CD4-positive, alpha-beta T cell (primary cell): Measurements from ENCODE around the gene FYB1. TPM values are rescaled to one million over a fixed set of nuclear protein-coding genes. Genes with fewer than 3 reads are reported as not detected.

Experiments used
- ATAC-seq: fragments of 200-7000 bp; cut with Tn5 transposase; one replicate; pipeline ENCODE4 v1.10.0; 2022; ENCODE audit warnings: mild to moderate bottlenecking; ENCODE audit not compliant: poor library complexity
- CTCF ChIA-PET: fragments of 350-600 bp; sonication (Branson Sonifier 250); formaldehyde crosslinking; loops from one replicate; lab custom pipeline; 2021; ENCODE audit warnings: antibody characterized with exemption, inconsistent platforms; lab: Charles Lee
- POLR2A ChIA-PET: fragments of 350-600 bp; sonication (Branson Sonifier 250); formaldehyde crosslinking; loops from one replicate; lab custom pipeline; 2021; ENCODE audit warnings: antibody characterized with exemption, inconsistent platforms; lab: Charles Lee
- DNase-seq, 14 experiments: peaks; one replicate each; pipeline ENCODE4 v3.0.0-alpha.2; 2013 to 2020; ENCODE audit warnings: mixed read lengths in 2 of 14
- H3K27ac ChIP-seq, 2 donors: one replicate each; pipeline versions ENCODE4 v1.5.1 to v1.7.0; 2013; ENCODE audit warnings: low read length in 2 of 2, low read depth in 1 of 2, mild to moderate bottlenecking in 1 of 2
- H3K27me3 ChIP-seq, 2 experiments: 1 replicate in 1 of 2; 2 replicates in 1 of 2; pipeline versions ENCODE4 v1.6.1 to v1.7.0; 2013; ENCODE audit warnings: low read length in 2 of 2, control low read depth in 1 of 2, mild to moderate bottlenecking in 1 of 2, moderate library complexity in 1 of 2; ENCODE audit not compliant: insufficient read depth in 2 of 2, control insufficient read depth in 1 of 2
- H3K36me3 ChIP-seq: one replicate; pipeline ENCODE4 v1.6.1; 2013; ENCODE audit warnings: low read length, control low read depth; ENCODE audit not compliant: insufficient read depth
- H3K4me1 ChIP-seq: one replicate; pipeline ENCODE4 v1.6.1; 2013; ENCODE audit warnings: low read length, control low read depth; ENCODE audit not compliant: insufficient read depth
- H3K4me3 ChIP-seq: one replicate; pipeline ENCODE4 v1.5.1; 2013; ENCODE audit warnings: mild to moderate bottlenecking, low read length, moderate library complexity
- H3K9me3 ChIP-seq, 2 experiments: 1 replicate in 1 of 2; 2 replicates in 1 of 2; pipeline versions ENCODE4 v1.6.1 to v1.7.0; 2013; ENCODE audit warnings: low read length in 2 of 2, mild to moderate bottlenecking in 2 of 2, control low read depth in 1 of 2, moderate library complexity in 1 of 2; ENCODE audit not compliant: control insufficient read depth in 1 of 2, insufficient read depth in 1 of 2
- H3K27ac Mint-ChIP-seq: one replicate; pipeline ENCODE4 v1.8.0; 2020; ENCODE audit warnings: mixed read lengths
- H3K27me3 Mint-ChIP-seq: one replicate; pipeline ENCODE4 v1.8.0; 2021; ENCODE audit warnings: mixed read lengths
- H3K36me3 Mint-ChIP-seq: one replicate; pipeline ENCODE4 v1.8.0; 2021; ENCODE audit warnings: low read depth, mixed read lengths
- H3K4me1 Mint-ChIP-seq: one replicate; pipeline ENCODE4 v1.8.0; 2021; ENCODE audit warnings: low read depth, mixed read lengths
- H3K4me3 Mint-ChIP-seq: one replicate; pipeline ENCODE4 v1.8.0; 2020; ENCODE audit warnings: mild to moderate bottlenecking, mixed read lengths
- H3K9me3 Mint-ChIP-seq: one replicate; pipeline ENCODE4 v1.8.0; 2020; ENCODE audit warnings: mixed read lengths
- CTCF ChIP-seq: fragments of 200-600 bp; IDR thresholded peaks from one replicate; pipeline ENCODE4 v1.8.0; 2022; ENCODE audit warnings: antibody characterized with exemption, mild to moderate bottlenecking
- intact Hi-C, 2 experiments: fragments of 100-400 bp; cut with DNase I in 1 of 2; cut with micrococcal nuclease in 1 of 2; formaldehyde crosslinking; loops; one replicate each; pipeline versions ENCODE4 v1.15.1 to v1.9.0; 2023 to 2025; cut with DNase I, micrococcal nuclease
- total RNA-seq, 174 experiments: library from RNA in 2 of 174; stranded (reverse) in 2 of 174; gene quantifications; one replicate each; pipeline ENCODE4 v1.2.3 and lab custom pipeline; 2021 to 2026

FYB1 gene
- total RNA-seq, 2 experiments from 2014 or later: 478 to 497 TPM

- Histone ChIP-seq H3K27me3 (no peaks in the 10 kb centered on the region), H3K9me3 (no peaks in the 10 kb centered on the region), H3K36me3 (peaks cover 44% of the 10 kb centered on the region), H3K4me3 (no peak overlapping the region), H3K4me1 (peaks cover 58% of the 10 kb centered on the region), H3K27ac (peak overlapping the region; percentile 24 to 55)
- H3K36me3 Mint-ChIP-seq: peaks cover 83% of the 10 kb centered on the region
- H3K27ac Mint-ChIP-seq: peak overlapping the region; percentile 96
- ATAC-seq (no peak), DNase-seq (no peak)
- H3K4me1 Mint-ChIP-seq: peaks cover 93% of the 10 kb centered on the region
- ChIA-PET POLR2A (interaction anchor here (0.8 to 12.8 kb wide), 11 partner anchors 9 to 124 kb away, joined by 3 to 141 read pairs (median 6); no protein-coding TSS in a partner anchor), CTCF (interaction anchor here (0.9 to 3.2 kb wide), 7 partner anchors 18 to 125 kb away, joined by 3 to 16 read pairs (median 8); no protein-coding TSS in a partner anchor)
- no peaks in the 10 kb centered on the region for H3K27me3 Mint-ChIP-seq
- H3K4me3 Mint-ChIP-seq: peak overlapping the region; percentile 67
- TF ChIP-seq CTCF: no peak
- H3K9me3 Mint-ChIP-seq: no peaks in the 10 kb centered on the region
- intact Hi-C loops: no loop called here
These were observed 61.7 kb downstream of the FYB1 start for GRCh38 chr5:39157701-39158100.

GRCh38 chr5:39156082-39156481, 63.3 kb downstream of the FYB1 start:
- Mint-ChIP-seq H3K9me3 (no peaks in the 10 kb centered on the region), H3K36me3 (peaks cover 88% of the 10 kb centered on the region), H3K27ac (peak overlapping the region; percentile 86), H3K27me3 (no peaks in the 10 kb centered on the region), H3K4me1 (peaks cover 93% of the 10 kb centered on the region), H3K4me3 (peak overlapping the region; percentile 52)
- ChIA-PET CTCF (interaction anchor here (1.8 to 3.2 kb wide), 5 partner anchors 27 to 127 kb away, joined by 3 to 16 read pairs (median 8); no protein-coding TSS in a partner anchor), POLR2A (interaction anchor here (0.9 to 12.8 kb wide), 5 partner anchors 21 to 61 kb away, joined by 3 to 141 read pairs (median 5); no protein-coding TSS in a partner anchor)
- ATAC-seq (peak; percentile 21), DNase-seq (peak in 1 of 14 experiments; percentile 30)
- Histone ChIP-seq H3K36me3 (peaks cover 53% of the 10 kb centered on the region), H3K27me3 (no peaks in the 10 kb centered on the region), H3K9me3 (no peaks in the 10 kb centered on the region), H3K4me3 (no peak overlapping the region), H3K27ac (peak overlapping the region; percentile 23 to 25), H3K4me1 (peaks cover 60% of the 10 kb centered on the region)
- TF ChIP-seq CTCF: no peak
- intact Hi-C loops: no loop called here

GRCh38 chr5:39151745-39152144, 67.6 kb downstream of the FYB1 start:
- H3K27me3 ChIP-seq: no peaks in the 10 kb centered on the region

More at GRCh38 chr5:39151745-39152144, 67.6 kb downstream of the FYB1 start:
- Histone ChIP-seq H3K27ac (peak overlapping the region; percentile 25 to 61), H3K36me3 (peaks cover 70% of the 10 kb centered on the region), H3K9me3 (no peaks in the 10 kb centered on the region), H3K4me3 (no peak overlapping the region), H3K4me1 (peaks cover 59% of the 10 kb centered on the region)
- no peak for ATAC-seq
- Mint-ChIP-seq H3K27me3 (no peaks in the 10 kb centered on the region), H3K36me3 (peaks cover 85% of the 10 kb centered on the region), H3K4me3 (peak overlapping the region; percentile 66), H3K27ac (peak overlapping the region; percentile 86), H3K4me1 (peaks cover 90% of the 10 kb centered on the region), H3K9me3 (no peaks in the 10 kb centered on the region)
- no peak for TF ChIP-seq CTCF
- peak in 1 of 14 experiments; percentile 25 for DNase-seq
- POLR2A ChIA-PET: interaction anchor here (0.7 to 12.8 kb wide), 10 partner anchors 11 to 132 kb away, joined by 3 to 141 read pairs (median 4); no protein-coding TSS in a partner anchor
- CTCF ChIA-PET: interaction anchor here (0.7 to 4.0 kb wide), 5 partner anchors 9 to 132 kb away, joined by 3 to 22 read pairs (median 3); no protein-coding TSS in a partner anchor
- intact Hi-C loops: loop anchor here (2.0 to 5.0 kb wide), 4 partner anchors 19 to 396 kb away; no protein-coding TSS in a partner anchor
